Activated T-cell treated with anti-CD3 and anti-CD28 coated beads for 1 hour (primary cell): ENCODE measurements around the gene NRP1.
"Not testable (repeated sequence)": the region's sequence is repeated elsewhere in the genome, so short reads cannot be mapped to it uniquely, and the experiment has no call there.

ENCODE experiments used
- DNase-seq: peaks from one replicate; pipeline ENCODE4 v3.0.0-alpha.2; 2020; ENCODE audit warnings: low read depth

NRP1 gene

DNA sequence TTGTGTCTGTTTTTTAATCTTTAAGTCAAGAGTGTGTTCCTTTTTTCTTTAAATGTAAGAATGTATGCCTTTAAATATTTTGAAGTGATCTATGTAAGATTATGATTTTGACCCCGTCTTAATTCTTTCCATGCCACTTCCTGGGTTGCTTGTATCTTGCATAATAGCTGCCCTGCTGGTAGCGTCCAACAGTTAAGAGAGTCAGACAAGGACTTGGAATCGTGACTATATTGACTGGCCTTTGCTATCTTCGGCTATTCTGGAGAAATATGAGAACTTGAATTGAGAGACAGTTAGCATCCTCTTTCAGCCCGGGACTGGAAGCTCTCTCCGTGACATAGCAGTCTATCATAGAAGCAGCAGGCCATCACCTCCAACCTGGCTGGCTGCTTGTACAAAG lies 13.0 kb downstream of the NRP1 start:
- no peak for DNase-seq

DNA sequence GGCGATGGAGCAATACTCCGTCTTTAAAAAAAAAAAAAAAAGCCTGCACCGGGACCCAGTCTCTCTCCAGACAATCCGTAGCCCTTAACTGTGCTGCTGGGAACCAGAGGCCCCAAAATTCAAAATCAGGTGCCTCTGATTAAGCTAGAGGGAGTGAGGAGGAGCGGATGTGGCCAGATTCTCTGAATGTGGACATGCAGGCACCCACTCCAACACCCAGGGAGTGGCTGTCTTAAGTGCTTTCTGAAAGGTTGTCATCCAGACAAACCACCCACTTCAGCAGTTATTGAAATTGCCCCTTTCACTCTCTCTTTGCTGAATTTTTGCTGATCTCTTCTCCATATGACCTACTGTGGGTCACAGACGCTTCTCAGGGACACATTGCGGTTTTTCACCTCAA lies 14.2 kb downstream of the NRP1 start:
- no peak for DNase-seq

DNA sequence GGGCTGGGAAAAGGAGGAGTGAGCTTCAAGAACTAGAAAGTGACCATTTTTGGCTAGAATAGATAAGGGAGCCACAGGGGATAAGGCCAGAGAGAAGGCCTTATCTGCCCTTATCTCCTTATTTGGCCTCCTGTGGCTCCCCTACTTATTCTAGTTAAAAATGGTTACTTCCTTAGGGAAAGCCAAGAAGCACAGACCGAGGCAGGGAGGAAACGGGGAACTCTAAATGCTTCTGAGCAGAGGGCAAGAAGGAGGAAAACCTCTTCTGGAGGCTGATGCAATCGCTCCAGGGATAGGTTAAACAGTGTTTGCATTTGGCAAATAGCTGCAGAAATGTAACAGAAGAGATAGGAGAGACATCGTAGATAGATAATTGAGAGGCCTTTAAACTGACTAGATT lies 18.6 kb downstream of the NRP1 start:
- DNase-seq = no peak

DNA sequence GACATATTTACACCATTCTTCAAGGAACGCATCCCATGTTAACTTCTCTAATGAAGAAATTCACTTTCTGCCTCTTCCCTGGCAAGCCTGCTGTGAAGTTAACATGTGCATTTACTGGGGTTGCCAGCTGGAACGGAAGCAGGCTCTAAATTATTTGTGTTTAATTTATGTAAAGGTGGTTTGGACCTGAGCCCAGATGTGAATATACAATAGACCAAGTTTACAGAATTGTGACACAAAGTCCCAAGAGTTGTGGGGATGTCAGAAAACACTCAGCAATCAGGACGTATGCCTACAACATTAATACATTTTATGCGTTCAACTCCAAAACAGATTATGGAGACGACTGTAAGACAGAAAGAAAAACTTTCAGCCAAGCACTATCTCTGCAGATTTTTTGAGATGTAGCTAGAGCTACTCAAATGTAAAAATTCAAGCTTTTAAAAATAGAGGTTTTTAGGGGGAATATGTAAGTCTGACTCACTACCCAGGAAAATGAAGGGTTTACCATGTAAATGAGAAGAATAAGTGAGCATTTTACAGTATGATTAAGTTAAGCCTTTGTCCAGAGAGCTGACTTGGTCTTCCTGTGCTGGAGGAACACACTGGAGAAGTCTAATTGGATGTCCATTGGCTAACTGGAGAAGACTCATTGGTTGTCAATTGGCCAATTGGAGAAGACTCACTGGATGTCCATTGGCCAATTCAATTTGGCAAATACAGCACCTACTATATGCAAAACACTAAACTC lies 19.5 kb downstream of the NRP1 start:
- DNase-seq = no peak

DNA sequence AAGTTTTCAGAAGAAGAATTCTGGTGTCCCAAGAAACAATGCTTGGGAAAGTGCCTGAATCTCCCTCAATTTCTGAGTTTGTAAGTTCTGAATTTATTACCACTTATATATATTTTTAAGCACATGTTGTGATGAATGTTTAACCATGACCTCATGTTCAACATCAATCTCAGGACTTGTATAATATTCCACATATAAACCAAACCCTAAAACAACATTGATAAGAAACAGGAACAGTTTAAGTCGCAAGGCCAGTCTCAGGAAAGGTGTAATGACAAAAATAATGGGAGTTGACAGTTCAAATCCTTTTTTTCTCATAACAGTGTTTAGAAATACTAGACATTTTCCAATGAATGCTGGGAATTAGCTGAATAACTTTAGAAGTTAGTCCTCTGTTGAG lies 22.8 kb downstream of the NRP1 start:
- no peak for DNase-seq

DNA sequence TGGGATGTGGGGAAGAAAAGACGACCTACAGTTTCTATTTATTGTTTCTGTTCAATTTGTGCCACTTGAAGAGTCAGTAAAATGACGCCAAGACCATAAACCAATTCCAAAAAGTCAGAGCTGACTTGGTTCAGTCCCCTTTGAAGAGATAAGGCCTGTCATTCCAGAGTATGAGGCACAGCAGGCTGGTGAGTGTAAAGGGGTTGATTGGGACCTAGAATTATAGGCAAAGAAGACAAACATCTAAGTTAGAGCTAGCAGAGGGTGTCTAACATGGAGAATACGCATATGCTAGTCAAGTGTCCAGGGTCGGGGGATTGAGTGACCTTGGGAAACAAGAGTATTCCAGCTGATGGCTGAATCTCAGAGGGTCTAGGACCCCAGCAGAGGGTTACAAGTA lies 23.6 kb downstream of the NRP1 start:
- DNase-seq = no peak

DNA sequence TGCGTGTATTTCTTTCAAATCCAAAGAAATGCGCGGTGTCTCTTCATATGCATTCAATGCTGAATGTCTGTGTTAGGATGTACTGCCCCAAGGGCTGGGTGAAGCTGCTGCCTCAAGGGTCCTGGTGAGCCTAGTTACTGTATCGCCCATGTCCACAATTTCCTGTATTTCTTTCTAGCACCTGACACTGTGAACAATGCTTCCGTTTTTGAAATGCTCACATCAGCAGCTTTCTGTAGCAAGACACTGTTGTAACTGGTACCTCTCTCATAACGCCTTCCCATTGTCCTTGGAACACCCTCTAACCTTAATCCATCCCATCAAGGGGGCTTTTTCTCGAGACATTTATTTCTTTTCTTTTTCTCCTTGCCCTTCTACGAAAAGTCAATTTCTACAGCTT lies 25.1 kb downstream of the NRP1 start:
- DNase-seq = no peak

DNA sequence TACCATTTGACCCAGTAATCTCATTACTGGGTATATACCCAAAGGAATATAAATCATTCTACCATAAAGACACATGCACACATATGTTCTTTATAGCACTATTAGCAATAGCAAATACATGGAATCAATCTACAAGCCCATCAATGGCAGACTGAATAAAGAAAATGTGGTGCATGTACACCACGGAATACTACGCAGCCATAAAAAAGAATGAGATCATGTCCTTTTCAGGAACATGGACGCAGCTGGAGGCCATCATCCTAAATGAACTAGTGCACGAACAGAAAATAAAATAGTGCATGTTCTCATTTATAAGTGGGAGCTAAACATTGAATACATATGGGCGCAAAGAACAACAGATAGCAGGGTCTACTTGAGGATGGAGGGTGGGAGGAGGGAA lies 26.6 kb downstream of the NRP1 start:
- no peak for DNase-seq

DNA sequence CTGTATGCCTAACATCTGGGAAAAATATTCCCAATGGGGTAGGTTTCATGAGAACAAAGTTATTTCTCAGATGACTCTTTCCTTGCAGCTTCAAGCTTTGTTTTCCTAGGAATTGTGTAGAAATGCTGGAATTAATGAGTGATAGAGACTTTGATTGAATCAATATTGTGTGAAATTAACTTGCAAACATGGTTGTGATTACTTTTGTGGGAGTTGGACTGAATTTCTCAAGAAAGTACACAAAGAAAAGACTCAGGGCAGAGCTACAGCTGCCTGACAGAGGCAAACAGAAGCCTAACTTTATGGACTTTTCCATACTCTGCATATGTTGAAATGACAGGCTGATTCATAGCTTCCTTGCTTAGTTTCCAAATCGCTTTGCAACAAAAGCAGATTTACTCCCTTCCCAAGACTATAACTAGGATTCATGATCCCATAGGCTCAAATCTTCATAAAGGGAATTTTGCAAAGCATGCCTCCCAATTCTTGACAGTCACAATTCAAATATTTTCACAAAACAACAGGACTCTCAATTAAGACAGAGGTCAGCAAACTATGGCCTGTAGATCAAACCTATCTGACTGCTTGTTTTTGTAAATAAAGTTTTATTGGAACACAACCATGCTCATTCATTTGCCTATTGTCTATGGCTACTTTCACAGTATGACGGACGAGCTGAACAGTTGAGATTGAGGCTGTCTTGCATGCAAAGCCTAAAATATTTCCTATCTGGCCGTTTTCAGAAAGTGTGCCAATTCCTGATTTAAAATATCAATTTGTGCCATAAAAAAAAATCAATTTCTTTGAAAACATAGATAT lies 27.6 kb downstream of the NRP1 start:
- no peak for DNase-seq

DNA sequence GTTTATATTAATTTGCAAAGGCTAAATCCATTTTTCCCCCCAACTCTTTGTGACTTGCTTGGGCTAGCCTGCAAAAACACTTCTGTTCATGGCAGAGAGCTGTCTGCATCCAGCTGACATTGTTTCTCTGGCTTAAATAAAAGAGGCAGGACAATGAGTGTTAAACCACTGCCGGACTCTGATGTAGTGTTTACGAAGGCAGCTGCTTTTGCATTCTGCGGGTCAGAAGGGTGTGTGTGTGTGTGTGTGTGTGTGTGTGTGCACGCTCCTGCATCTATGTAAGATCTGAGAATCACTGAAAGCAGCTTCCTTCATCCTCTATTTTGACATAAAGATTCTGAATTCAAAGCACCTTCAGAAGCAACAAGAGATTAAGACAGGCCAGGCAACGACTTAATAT lies 28.3 kb downstream of the NRP1 start:
- no peak for DNase-seq

DNA sequence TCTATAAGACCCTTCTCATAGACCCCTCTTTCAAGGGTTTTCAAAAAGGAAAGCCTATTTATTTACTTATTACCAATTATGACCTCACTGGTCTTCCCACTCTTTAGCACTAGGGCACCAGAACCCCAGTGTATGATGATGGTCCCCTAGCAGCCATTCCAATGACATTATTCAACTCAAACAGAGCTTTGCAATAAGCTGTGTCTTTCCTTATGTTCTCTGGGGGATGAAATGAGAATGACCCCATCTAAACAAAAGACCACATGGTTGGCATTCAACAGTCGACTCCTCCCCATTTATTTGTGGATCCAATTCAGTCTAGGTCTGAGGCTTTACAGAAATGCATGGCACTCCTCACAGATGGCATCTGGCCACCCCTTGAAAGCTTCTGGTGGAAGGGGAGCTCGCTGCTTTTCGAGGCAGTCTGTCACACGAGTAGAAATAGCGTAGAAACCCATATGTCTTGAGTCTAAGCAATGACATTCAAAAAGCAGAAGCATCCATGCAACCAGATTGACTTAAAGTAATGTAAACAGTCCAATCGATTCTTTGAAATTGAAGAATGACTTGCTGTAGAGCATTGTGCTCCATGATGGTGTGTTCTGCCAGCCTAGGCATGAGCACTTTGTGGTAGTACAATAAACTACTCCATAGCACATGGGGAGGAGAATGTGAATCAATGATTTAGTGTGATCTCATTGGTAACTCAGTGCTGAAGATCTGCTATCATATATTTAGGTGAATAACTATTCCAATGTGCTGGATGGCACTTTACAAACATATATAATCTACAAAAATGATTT lies 29.8 kb downstream of the NRP1 start:
- no peak for DNase-seq

DNA sequence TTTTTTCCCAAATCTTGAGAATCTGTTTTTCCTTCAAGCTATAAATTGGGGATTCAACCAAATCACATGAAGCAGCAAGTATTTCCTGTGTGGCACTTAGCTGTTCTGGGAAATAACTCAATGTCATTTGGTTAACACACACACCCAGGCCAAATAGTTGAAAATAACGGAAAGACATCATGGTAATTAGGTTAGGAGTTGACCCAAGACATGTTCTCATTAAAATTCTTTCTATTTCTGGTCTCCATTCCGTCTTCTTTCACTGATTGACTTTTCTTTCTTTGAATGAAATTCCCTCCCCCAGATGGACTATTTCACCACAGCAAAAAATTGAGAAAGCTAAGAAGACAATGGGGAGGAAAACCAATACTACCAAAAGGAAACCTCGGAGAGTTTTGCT lies 30.5 kb downstream of the NRP1 start:
- DNase-seq = no peak

DNA sequence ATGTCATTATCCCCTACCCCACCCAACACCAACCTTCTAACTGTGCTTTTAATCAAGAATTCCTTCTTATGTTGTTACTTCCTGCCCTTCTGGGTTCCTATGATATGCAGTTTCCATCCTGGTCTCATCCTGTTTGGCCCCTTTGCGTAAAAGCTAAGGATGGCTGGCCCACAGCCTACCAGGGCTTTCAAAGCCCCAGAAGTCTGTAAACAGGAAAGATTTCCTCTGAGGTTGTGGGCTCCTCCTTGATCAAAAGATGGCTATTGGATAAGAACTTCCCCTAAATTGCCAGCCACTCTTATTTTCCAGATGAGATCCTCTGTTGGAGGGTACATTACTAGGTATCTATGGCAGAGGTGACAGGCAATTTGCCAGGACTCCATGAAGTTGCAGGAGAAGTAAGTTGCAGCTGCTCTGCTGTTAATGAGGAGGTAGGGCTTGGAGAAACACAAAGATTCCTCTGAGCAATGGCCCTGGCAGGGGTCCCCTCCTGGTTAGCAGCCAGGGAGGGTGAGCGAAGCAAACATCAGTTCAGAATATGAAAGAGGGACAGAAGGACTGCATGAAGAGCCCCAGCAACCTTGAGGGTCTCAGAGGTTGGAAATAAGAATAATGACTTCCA lies 32.1 kb downstream of the NRP1 start:
- no peak for DNase-seq

DNA sequence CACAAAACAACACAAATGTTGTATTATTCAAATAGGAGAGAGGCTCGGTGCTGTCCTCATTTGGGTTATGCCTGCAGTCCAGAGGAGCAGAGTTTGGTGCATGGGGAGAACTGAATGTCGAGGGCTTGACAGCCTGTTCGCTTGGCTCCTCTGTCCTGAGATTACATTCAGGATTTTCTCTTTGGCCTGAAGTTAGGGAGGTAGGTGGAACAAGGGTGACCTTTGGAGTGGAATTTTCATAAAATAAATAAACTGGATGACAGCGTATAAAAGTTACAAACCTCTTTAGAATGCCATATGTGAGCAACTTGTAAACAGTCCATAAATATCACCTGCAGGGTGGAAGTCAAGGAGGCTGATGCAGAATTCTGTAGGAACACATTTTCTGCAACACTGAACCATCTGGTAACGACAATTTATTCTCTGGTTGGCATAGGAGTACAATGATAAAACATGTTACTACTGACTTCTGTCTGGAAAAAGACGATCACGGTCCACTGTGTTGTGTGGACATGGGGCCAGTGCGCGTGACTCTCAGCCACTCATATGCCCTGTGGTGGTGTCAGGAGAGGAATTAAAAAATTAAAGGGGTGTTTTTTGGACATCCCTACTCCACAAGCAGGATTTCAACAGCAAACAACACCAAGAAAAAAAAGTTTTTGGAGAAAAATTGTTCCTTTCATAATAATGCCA lies 33.2 kb downstream of the NRP1 start:
- DNase-seq = no peak

DNA sequence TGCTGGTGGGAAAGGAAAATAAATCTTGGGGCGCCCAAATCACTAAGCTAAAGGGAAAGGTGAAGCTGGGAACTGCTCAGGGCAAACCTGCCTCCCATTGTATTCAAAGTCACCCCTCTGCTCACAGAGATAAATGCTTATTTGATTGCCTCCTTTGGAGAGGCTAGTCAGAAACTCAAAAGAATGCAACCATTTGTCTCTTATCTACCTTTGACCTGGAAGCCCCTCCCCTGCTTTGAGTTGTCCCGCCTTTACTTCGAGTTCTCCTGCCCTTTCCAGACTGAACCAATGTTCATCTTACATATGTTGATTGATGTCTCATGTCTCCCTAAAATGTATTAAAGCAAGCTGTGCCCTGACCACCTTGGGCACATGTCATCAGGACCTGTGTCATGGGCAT lies 33.9 kb downstream of the NRP1 start:
- DNase-seq = not testable (repeated sequence)

DNA sequence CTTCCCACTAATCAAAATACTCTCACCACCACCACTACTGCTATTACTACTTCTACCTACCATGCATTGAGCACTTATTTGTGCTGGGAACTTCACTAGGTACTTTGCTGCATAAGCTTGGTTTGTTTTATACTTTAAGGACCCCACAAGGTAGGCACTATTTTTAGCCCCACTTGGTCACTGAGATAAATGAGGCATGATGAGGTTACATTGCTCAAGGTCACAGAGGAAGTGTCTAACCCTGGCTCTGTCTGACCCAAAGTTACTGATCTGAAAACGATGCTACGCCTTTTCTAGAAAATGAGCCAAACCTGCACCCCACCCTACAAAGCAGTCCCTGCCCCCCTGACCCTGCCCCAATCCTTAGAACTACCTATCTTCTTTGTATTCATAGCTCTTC lies 35.6 kb downstream of the NRP1 start:
- DNase-seq = no peak

DNA sequence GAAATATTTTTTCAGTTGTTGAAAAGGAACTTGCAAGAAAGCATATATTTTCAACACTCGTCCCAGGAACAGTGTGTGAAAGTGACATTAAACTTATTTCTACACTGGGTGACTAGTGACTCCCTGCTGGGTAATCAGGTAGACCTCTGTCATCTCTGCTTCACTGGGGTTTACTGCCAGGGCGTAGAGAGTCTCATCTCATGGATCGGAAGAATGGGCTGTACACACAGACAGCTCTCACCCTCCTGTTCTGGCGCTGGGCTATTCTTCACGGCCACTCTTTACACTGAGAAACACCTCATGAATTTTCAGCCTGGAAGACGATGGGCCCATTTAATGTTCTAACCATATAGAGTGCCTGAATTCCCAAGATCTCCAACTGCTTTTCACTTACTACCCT lies 36.4 kb downstream of the NRP1 start:
- DNase-seq = no peak

DNA sequence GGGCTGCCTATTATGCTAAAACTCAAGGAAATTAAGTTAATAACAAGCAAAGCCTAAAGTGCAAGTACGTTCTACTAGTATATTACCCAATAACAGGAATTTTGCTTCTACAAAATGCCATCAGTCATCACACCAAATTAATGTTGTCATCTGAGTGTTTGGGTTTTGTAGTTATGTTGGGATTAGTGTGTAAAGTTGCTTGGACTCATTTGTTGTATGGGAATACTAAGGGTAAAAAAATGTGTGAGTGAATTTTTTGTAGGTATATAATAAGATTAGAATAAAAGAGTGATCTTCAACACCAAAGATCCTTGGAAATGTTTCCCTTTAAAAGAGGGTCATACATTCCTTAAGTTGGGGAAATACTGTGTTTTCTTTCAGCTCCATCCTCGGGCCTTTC lies 38.6 kb downstream of the NRP1 start:
- DNase-seq = no peak

DNA sequence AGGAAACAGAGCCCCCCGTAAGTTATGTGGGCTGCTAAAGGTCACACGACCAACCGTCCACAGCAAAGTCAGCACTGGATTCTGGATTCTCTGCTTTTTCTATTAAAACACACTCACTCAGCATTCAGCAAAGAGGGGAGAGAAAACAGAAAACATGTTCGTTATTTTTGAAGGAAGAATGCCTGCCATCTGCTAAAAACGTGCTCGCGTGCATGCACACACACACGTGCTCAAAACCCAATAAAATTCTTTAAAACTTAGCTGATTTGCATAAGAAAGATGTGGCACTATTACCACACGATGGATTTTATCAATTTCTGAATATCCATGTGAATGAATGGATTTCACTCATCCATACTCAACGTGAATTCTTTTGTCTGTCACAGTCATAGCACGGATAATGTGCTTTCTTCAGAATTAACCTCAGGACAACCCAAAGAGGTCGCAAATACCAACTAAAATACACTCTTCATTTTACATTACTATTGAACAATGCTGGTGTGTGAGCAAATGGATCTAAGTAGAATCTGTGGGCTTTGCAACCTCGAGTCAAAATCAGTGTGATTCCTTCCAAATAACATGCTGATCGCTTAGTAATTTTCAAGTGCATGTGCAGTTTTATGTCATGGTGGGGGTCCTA lies 40.8 kb downstream of the NRP1 start:
- no peak for DNase-seq

DNA sequence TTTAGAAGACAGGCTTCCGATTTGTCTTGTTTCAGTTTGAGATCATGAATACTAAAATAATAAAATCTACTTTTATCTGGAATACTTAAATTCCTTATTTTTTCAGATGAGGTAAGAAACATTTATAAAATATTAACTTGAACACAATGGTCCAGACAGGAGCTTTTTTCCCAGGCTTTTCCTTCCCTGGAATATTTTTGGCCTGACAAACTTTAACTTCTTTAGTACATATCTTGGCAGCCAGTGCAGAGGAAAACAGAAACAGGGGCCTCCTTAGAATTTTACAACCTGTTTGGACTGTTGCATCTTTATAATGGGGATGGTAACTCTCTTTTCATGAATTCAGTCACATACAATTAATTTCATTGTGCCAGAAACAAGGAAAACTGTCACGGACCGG lies 41.4 kb downstream of the NRP1 start:
- no peak for DNase-seq

DNA sequence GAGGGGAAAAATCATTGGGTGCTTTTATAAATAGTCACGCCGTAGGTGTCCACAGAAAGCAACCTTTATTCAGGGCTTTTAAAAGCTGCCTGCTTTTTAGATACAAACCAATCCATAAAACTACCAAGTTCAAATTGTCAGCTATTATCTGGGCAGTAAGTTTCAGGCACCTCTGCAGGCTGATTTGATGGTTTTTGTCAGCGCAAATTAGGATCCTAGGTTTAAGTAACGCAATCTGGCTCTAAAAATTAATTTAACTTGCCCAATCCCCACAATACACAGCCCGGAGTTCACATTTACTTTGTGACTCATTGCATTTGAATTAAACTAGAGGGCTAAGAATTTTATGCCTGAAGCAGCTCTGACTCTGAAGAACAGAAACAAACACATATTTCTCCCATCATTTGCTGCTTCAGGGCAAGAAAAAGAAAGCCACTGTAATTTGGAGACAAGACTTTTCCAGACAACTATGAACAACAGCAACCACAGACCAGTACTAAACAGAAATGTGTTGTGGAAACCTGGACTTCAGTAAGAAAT lies 43.3 kb downstream of the NRP1 start:
- DNase-seq = no peak
